Measurements from ENCODE around the gene PLOD1.

The PLOD1 gene

GRCh38 chr1:11914024-11914423, 20.5 kb upstream of the PLOD1 start:
- no peak overlapping the region for H3K4me3 ChIP-seq (ENCODE audit: low read depth, low read length)
- DNase-seq (ENCODE audit: low read depth): no peak
- no peak for TF ChIP-seq CTCF (conservative IDR thresholded peaks at IDR 0.05; ENCODE audit: low read depth, low read length)

- DNase-seq (ENCODE audit: low read depth): peak; percentile 87
- H3K4me3 ChIP-seq (ENCODE audit: low read depth, low read length): no peak overlapping the region
- TF ChIP-seq CTCF (conservative IDR thresholded peaks at IDR 0.05; ENCODE audit: low read depth, low read length): no peak
Measured at GRCh38 chr1:11918799-11919519, 15.6 kb upstream of the PLOD1 start.

- TF ChIP-seq CTCF (conservative IDR thresholded peaks at IDR 0.05; ENCODE audit: low read depth, low read length): no peak
- H3K4me3 ChIP-seq (ENCODE audit: low read depth, low read length): no peak overlapping the region
- no peak for DNase-seq (ENCODE audit: low read depth)
Measured at GRCh38 chr1:11919621-11920020, 14.9 kb upstream of the PLOD1 start.

GRCh38 chr1:11920239-11920903, 14.1 kb upstream of the PLOD1 start:
- TF ChIP-seq CTCF (conservative IDR thresholded peaks at IDR 0.05; ENCODE audit: low read depth, low read length): no peak
- H3K4me3 ChIP-seq (ENCODE audit: low read depth, low read length): no peak overlapping the region
- no peak for DNase-seq (ENCODE audit: low read depth)

GRCh38 chr1:11921022-11921421, 13.5 kb upstream of the PLOD1 start:
- H3K4me3 ChIP-seq (ENCODE audit: low read depth, low read length): no peak overlapping the region
- no peak for TF ChIP-seq CTCF (conservative IDR thresholded peaks at IDR 0.05; ENCODE audit: low read depth, low read length)
- no peak for DNase-seq (ENCODE audit: low read depth)

- no peak for TF ChIP-seq CTCF (conservative IDR thresholded peaks at IDR 0.05; ENCODE audit: low read depth, low read length)
- H3K4me3 ChIP-seq (ENCODE audit: low read depth, low read length): no peak overlapping the region
- no peak for DNase-seq (ENCODE audit: low read depth)
Measured at GRCh38 chr1:11923069-11923826, 11.3 kb upstream of the PLOD1 start.

All from choroid plexus epithelial cell (primary cell).